Mesenchymal stem cell (in vitro differentiated cells and primary cell): ENCODE measurements around the gene MALRD1.

Experiments used
- DNase-seq: peaks from one replicate; pipeline ENCODE4 v3.0.0-alpha.2; 2013
- H2AFZ ChIP-seq: one replicate; pipeline ENCODE4 v1.6.1; 2013; ENCODE audit warnings: low read depth, mild to moderate bottlenecking, control low read depth, inconsistent platforms, low read length, moderate library complexity
- H2AK5ac ChIP-seq: 2 replicates; pipeline ENCODE4 v1.6.1; 2013; ENCODE audit warnings: low read length, moderate library complexity, mild to moderate bottlenecking, inconsistent platforms; ENCODE audit not compliant: severe bottlenecking
- H2BK120ac ChIP-seq: one replicate; pipeline ENCODE4 v1.6.1; 2013; ENCODE audit warnings: low read depth, mild to moderate bottlenecking, inconsistent platforms, low read length, moderate library complexity
- H2BK12ac ChIP-seq, 2 experiments: one replicate each; pipeline ENCODE4 v1.6.1; 2013; ENCODE audit warnings: inconsistent platforms in 2 of 2, low read length in 2 of 2, mild to moderate bottlenecking in 2 of 2, moderate library complexity in 2 of 2, control low read depth in 1 of 2
- H2BK15ac ChIP-seq: one replicate; pipeline ENCODE4 v1.6.1; 2013; ENCODE audit warnings: mild to moderate bottlenecking, low read depth, inconsistent platforms; ENCODE audit not compliant: poor library complexity, severe bottlenecking
- H2BK5ac ChIP-seq: 2 replicates; pipeline ENCODE4 v1.6.1; 2013; ENCODE audit warnings: low read depth, mild to moderate bottlenecking, low read length, control low read depth, inconsistent platforms; ENCODE audit not compliant: poor library complexity, severe bottlenecking
- H3K14ac ChIP-seq, 2 experiments: one replicate each; pipeline ENCODE4 v1.6.1; 2013; ENCODE audit warnings: inconsistent platforms in 2 of 2, low read length in 2 of 2, control low read depth in 1 of 2, mild to moderate bottlenecking in 1 of 2, moderate library complexity in 1 of 2
- H3K18ac ChIP-seq, 2 experiments: one replicate each; pipeline ENCODE4 v1.6.1; 2013; ENCODE audit warnings: inconsistent platforms in 2 of 2, low read length in 2 of 2, control low read depth in 1 of 2, low read depth in 1 of 2, mild to moderate bottlenecking in 1 of 2
- H3K23ac ChIP-seq, 2 experiments: one replicate each; pipeline ENCODE4 v1.6.1; 2013; ENCODE audit warnings: inconsistent platforms in 2 of 2, low read length in 2 of 2, mild to moderate bottlenecking in 2 of 2, moderate library complexity in 2 of 2, control low read depth in 1 of 2
- H3K27ac ChIP-seq: 2 replicates; pipeline ENCODE4 v1.5.1; 2013; ENCODE audit warnings: mild to moderate bottlenecking, moderate library complexity, low read length, control low read depth, inconsistent platforms; ENCODE audit not compliant: poor library complexity, severe bottlenecking
- H3K27me3 ChIP-seq, 2 experiments: 2 replicates each; pipeline versions ENCODE4 v1.6.1 to v1.7.0; 2013; ENCODE audit warnings: low read length in 2 of 2, mild to moderate bottlenecking in 2 of 2, moderate library complexity in 2 of 2, control low read depth in 1 of 2, inconsistent platforms in 1 of 2; ENCODE audit not compliant: control insufficient read depth in 1 of 2, insufficient read depth in 1 of 2
- H3K36me3 ChIP-seq, 2 experiments: 2 replicates each; pipeline versions ENCODE4 v1.6.1 to v1.7.0; 2013; ENCODE audit warnings: low read length in 2 of 2, control low read depth in 1 of 2, inconsistent platforms in 1 of 2, low read depth in 1 of 2, mild to moderate bottlenecking in 1 of 2; ENCODE audit not compliant: insufficient read depth in 2 of 2, control insufficient read depth in 1 of 2
- H3K4ac ChIP-seq, 2 experiments: one replicate each; pipeline ENCODE4 v1.6.1; 2013; ENCODE audit warnings: inconsistent platforms in 2 of 2, low read length in 2 of 2, mild to moderate bottlenecking in 2 of 2, moderate library complexity in 2 of 2, control low read depth in 1 of 2, low read depth in 1 of 2
- H3K4me1 ChIP-seq: 2 replicates; pipeline ENCODE4 v1.6.1; 2013; ENCODE audit warnings: low read depth, low read length, control low read depth; ENCODE audit not compliant: control insufficient read depth, insufficient read depth
- H3K4me2 ChIP-seq: 2 replicates; pipeline ENCODE4 v1.6.1; 2013; ENCODE audit warnings: low read length, mild to moderate bottlenecking, inconsistent platforms; ENCODE audit not compliant: poor library complexity, severe bottlenecking
- H3K4me3 ChIP-seq, 2 experiments: 2 replicates each; pipeline versions ENCODE4 v1.5.1 to v1.7.0; 2013; ENCODE audit warnings: low read length in 2 of 2, mild to moderate bottlenecking in 2 of 2, control low read depth in 1 of 2, low read depth in 1 of 2; ENCODE audit not compliant: insufficient read depth in 1 of 2
- H3K79me1 ChIP-seq: replicated peaks from 2 replicates; pipeline ENCODE4 v1.6.1; 2013; ENCODE audit warnings: mild to moderate bottlenecking, control low read depth, low read length, inconsistent platforms; ENCODE audit not compliant: poor library complexity, severe bottlenecking
- H3K9ac ChIP-seq: 2 replicates; pipeline ENCODE4 v1.7.0; 2013; ENCODE audit warnings: mild to moderate bottlenecking, low read length, moderate library complexity
- H3K9me3 ChIP-seq: 2 replicates; pipeline ENCODE4 v1.7.0; 2013; ENCODE audit warnings: mild to moderate bottlenecking, low read length; ENCODE audit not compliant: control insufficient read depth
- H4K8ac ChIP-seq: one replicate; pipeline ENCODE4 v1.6.1; 2013; ENCODE audit warnings: inconsistent platforms, mild to moderate bottlenecking, low read length, moderate library complexity
- H4K91ac ChIP-seq: one replicate; pipeline ENCODE4 v1.6.1; 2013; ENCODE audit warnings: mild to moderate bottlenecking, low read length, inconsistent platforms
- WGBS: methylation state at CpG from one replicate; pipeline ENCODE4 v1.1.7; 2013; ENCODE audit warnings: mixed read lengths; 5-methylcytosine and 5-hydroxymethylcytosine counted together

Gene MALRD1

DNA sequence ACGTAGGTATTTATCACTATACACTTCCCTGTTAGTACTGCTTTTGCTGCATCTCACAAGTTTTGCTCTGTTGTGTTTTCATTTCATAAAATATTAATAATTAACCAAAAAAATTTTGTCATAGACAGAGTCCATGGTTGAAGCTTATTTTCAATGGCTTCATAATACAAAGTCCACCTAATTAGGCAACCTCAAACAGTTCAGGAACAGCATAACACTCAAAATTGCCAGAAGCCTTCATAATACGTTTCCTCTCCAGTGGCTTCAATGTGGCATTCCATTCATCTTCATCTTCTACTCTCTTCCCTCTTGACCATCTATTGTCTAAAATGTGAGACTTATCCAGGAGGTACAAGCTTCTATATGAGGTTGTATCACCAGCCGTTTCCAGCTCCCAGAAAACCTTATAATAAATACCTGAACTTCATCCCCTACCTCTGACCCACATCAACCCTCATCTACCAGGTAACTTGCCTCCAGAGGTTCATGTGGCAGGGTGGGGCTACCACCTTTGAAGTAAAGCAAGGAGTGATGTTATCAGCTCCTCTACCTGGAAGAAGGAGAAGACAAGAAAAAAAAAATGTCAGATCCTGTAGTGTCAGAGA, 337.3 kb downstream of the MALRD1 start:
- no peaks in the 10 kb centered on the region for H3K27me3 ChIP-seq

DNA sequence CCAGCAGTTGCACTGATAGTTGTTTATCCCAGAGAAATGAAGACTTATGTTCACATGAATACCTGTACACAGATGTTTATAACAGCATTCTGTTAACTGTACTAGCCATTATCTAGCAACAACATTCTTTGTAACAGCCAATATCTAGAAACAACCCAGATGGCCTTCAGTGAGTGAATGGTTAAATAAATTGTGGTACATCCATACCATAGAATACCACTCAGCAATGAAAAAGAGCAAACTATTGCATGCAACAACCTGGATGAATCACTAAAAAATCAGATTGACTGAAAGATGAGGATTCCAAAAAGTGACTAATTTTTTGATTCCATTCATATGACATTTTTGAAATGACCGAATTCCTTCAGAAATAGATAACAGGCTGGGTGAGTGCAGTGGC, 360.3 kb downstream of the MALRD1 start:
- no peak overlapping the region for H3K4me3 ChIP-seq
- no peak overlapping the region for H2BK15ac ChIP-seq
- H3K4ac ChIP-seq = no peak overlapping the region
- no peak overlapping the region for H3K18ac ChIP-seq
- H3K14ac ChIP-seq = no peak overlapping the region
- H3K79me1 ChIP-seq = no peaks in the 10 kb centered on the region
- DNase-seq = no peak
- H4K8ac ChIP-seq = no peak overlapping the region
- no peak overlapping the region for H3K9ac ChIP-seq
- no peaks in the 10 kb centered on the region for H3K4me1 ChIP-seq
- H2AFZ ChIP-seq = no peak overlapping the region
- H3K9me3 ChIP-seq = no peaks in the 10 kb centered on the region
- no peak overlapping the region for H4K91ac ChIP-seq
- no peak overlapping the region for H3K23ac ChIP-seq
- no peak overlapping the region for H3K4me2 ChIP-seq
- no peak overlapping the region for H2BK120ac ChIP-seq
- no peak overlapping the region for H2BK12ac ChIP-seq
- no peak overlapping the region for H2AK5ac ChIP-seq
- no peak overlapping the region for H3K27ac ChIP-seq
- 95% methylated on average over 1 of the region's 1 CpG for WGBS
- no peaks in the 10 kb centered on the region for H3K27me3 ChIP-seq
- H2BK5ac ChIP-seq = no peak overlapping the region
- no peaks in the 10 kb centered on the region for H3K36me3 ChIP-seq

More for the DNA sequence above, 337.3 kb downstream of the MALRD1 start:
- Histone ChIP-seq H3K4me3 (no peak overlapping the region), H3K4me1 (no peaks in the 10 kb centered on the region), H2BK120ac (no peak overlapping the region), H2BK15ac (no peak overlapping the region), H2BK5ac (no peak overlapping the region), H3K79me1 (no peaks in the 10 kb centered on the region), H2AK5ac (no peak overlapping the region), H3K4me2 (no peak overlapping the region), H3K36me3 (no peaks in the 10 kb centered on the region), H3K9me3 (no peaks in the 10 kb centered on the region), H3K4ac (no peak overlapping the region), H2BK12ac (no peak overlapping the region), H2AFZ (no peak overlapping the region), H3K23ac (no peak overlapping the region), H3K27ac (no peak overlapping the region), H3K9ac (no peak overlapping the region), H4K91ac (no peak overlapping the region), H3K14ac (no peak overlapping the region), H3K18ac (no peak overlapping the region), H4K8ac (no peak overlapping the region)
- no peak for DNase-seq
- WGBS = 70% methylated on average over 1 of the region's 3 CpGs

DNA sequence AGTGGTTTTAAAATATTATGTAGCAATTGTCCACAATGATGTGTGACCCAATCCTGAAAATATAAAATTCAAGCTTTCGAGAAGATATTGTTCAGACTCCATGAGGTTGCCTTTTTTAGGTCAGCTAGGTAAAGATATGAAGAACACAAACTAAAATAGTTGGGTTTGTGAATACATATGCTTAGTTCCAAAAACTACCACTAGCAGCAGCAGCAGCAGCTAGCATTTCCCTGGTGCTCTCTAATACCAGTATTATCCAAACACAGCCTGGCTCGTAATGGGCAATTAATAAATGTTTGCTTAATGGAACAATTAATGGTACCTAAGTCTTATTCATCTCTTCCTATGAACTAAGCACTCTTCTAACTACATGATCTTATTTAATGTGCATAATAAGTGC, 362.5 kb downstream of the MALRD1 start:
- H3K4me2 ChIP-seq = no peak overlapping the region
- H3K18ac ChIP-seq = no peak overlapping the region
- no peak overlapping the region for H2AK5ac ChIP-seq
- no peak overlapping the region for H3K14ac ChIP-seq
- H3K4ac ChIP-seq = no peak overlapping the region
- 100% methylated on average over 1 of the region's 2 CpGs for WGBS
- no peak overlapping the region for H2AFZ ChIP-seq
- H2BK5ac ChIP-seq = no peak overlapping the region
- H2BK120ac ChIP-seq = no peak overlapping the region
- H3K4me3 ChIP-seq = no peak overlapping the region
- no peaks in the 10 kb centered on the region for H3K9me3 ChIP-seq
- H2BK12ac ChIP-seq = no peak overlapping the region
- DNase-seq = no peak
- no peaks in the 10 kb centered on the region for H3K79me1 ChIP-seq
- H3K9ac ChIP-seq = no peak overlapping the region
- no peak overlapping the region for H4K8ac ChIP-seq
- H3K23ac ChIP-seq = no peak overlapping the region
- H3K4me1 ChIP-seq = no peaks in the 10 kb centered on the region
- H3K36me3 ChIP-seq = no peaks in the 10 kb centered on the region
- H2BK15ac ChIP-seq = no peak overlapping the region
- H4K91ac ChIP-seq = no peak overlapping the region
- no peaks in the 10 kb centered on the region for H3K27me3 ChIP-seq
- H3K27ac ChIP-seq = no peak overlapping the region

DNA sequence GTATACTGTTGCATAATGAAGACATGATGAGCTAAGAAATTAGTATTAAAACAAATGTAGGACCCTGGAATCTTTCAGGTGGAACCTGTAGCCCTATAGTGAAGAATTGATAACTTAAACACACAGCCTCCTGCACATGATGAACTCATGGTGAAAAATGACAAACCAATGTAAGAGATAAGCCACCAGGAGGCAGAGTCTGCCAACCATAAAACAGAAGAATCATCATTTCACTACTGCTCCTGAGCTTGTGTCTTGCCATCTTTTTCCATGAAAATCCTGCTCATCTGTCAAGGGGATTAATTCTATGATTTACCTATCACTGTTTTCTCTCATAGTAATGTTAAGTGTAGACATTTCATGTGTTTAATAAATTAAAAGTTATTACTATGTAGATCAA, 363.9 kb downstream of the MALRD1 start:
- H3K4ac ChIP-seq = no peak overlapping the region
- H4K91ac ChIP-seq = no peak overlapping the region
- no peak overlapping the region for H3K4me3 ChIP-seq
- no peak overlapping the region for H3K23ac ChIP-seq
- H3K9me3 ChIP-seq = no peaks in the 10 kb centered on the region
- H2BK120ac ChIP-seq = no peak overlapping the region
- no peaks in the 10 kb centered on the region for H3K79me1 ChIP-seq
- H3K27me3 ChIP-seq = no peaks in the 10 kb centered on the region
- H3K9ac ChIP-seq = no peak overlapping the region
- no peak overlapping the region for H3K18ac ChIP-seq
- H2AFZ ChIP-seq = no peak overlapping the region
- no peak overlapping the region for H4K8ac ChIP-seq
- H2BK12ac ChIP-seq = no peak overlapping the region
- DNase-seq = peak; percentile 64
- H3K4me2 ChIP-seq = no peak overlapping the region
- H2BK15ac ChIP-seq = no peak overlapping the region
- H2BK5ac ChIP-seq = no peak overlapping the region
- H3K14ac ChIP-seq = no peak overlapping the region
- H3K4me1 ChIP-seq = no peaks in the 10 kb centered on the region
- H3K27ac ChIP-seq = no peak overlapping the region
- H3K36me3 ChIP-seq = no peaks in the 10 kb centered on the region
- no peak overlapping the region for H2AK5ac ChIP-seq
